GM21717 (cell line): Measurements from ENCODE around the gene SLC35B2.
A peak's percentile ranks its signal among the peaks of the same experiment; 100 is the strongest.

ENCODE experiments used
- ATAC-seq: cut with Tn5 transposase; IDR thresholded peaks from one replicate; pipeline ENCODE4 v1.9.1; 2021; ENCODE audit warnings: mild to moderate bottlenecking, moderate library complexity; ENCODE audit not compliant: unreplicated experiment

SLC35B2 gene

GRCh38 chr6:44254191-44255104 lies 2.9 kb downstream of the SLC35B2 start:
- no peak for ATAC-seq

- no peak for ATAC-seq
These were observed 3.8 kb downstream of the SLC35B2 start for GRCh38 chr6:44253307-44254101.

GRCh38 chr6:44251576-44252524 lies 5.5 kb downstream of the SLC35B2 start:
- no peak for ATAC-seq

GRCh38 chr6:44250718-44251123 lies 6.6 kb downstream of the SLC35B2 start:
- ATAC-seq: no peak

- ATAC-seq: no peak
These were observed 7.1 kb downstream of the SLC35B2 start for GRCh38 chr6:44250067-44250717.

- no peak for ATAC-seq
These were observed 8.1 kb downstream of the SLC35B2 start for GRCh38 chr6:44249082-44249748.

GRCh38 chr6:44248579-44248978 lies 8.7 kb downstream of the SLC35B2 start:
- no peak for ATAC-seq

- peak; percentile 25 for ATAC-seq
These were observed 9.7 kb downstream of the SLC35B2 start for GRCh38 chr6:44247338-44248302.

- ATAC-seq: peak; percentile 61
These were observed 10.5 kb downstream of the SLC35B2 start, which contains the start of gene HSP90AB1 for GRCh38 chr6:44246663-44247337. TSS of gene HSP90AB1 (plus strand) at chr6:44247101. CDS start at chr6:44248630, 1,529 bp downstream.

GRCh38 chr6:44245912-44246662 lies 11.2 kb downstream of the SLC35B2 start:
- ATAC-seq: peak; percentile 42

GRCh38 chr6:44245391-44245911 lies 11.9 kb downstream of the SLC35B2 start:
- ATAC-seq: no peak

- ATAC-seq: no peak
These were observed 14.0 kb downstream of the SLC35B2 start for GRCh38 chr6:44243345-44243744.

GRCh38 chr6:44238687-44239350 lies 18.5 kb downstream of the SLC35B2 start:
- no peak for ATAC-seq

- ATAC-seq: peak; percentile 75
These were observed 19.4 kb downstream of the SLC35B2 start for GRCh38 chr6:44237813-44238433.

GRCh38 chr6:44237021-44237812 lies 20.1 kb downstream of the SLC35B2 start:
- peak; percentile 56 for ATAC-seq
